K562 (cell line): ENCODE data around the gene PTH2. TPM values are rescaled to one million over a fixed set of nuclear protein-coding genes. Genes with fewer than 3 reads are reported as not detected.

Experiments used
- FOXK2 ChIP-seq, 2 experiments: fragments of 450-650 bp; IDR thresholded peaks in 1 of 2; conservative IDR thresholded peaks in 1 of 2; 2 replicates each; pipeline ENCODE4 v1.6.1; 2016; ENCODE audit warnings: low read depth in 2 of 2, mild to moderate bottlenecking in 1 of 2
- HMBOX1 ChIP-seq: sonication (generic); IDR thresholded peaks from 2 replicates; pipeline ENCODE4 v1.6.1; 2016
- LARP7 ChIP-seq: fragments of 450-650 bp; IDR thresholded peaks from 2 replicates; pipeline ENCODE4 v1.6.1; 2016
- MAFF ChIP-seq: IDR thresholded peaks from 2 replicates; pipeline ENCODE4 v1.6.1; 2012; ENCODE audit warnings: low read length, improper control_type of control experiment
- POLR3G ChIP-seq: IDR thresholded peaks from 2 replicates; pipeline ENCODE4 v1.6.1; 2011; ENCODE audit not compliant: insufficient read length, insufficient replicate concordance; ENCODE audit errors: extremely low read depth
- SAP30 ChIP-seq: fragments of 200-600 bp; sonication (generic); IDR thresholded peaks from 2 replicates; pipeline ENCODE4 v1.6.1; 2012; ENCODE audit warnings: borderline replicate concordance, low read depth, mild to moderate bottlenecking, moderate library complexity, low read length, control low read depth, inconsistent platforms; ENCODE audit not compliant: insufficient read depth, poor library complexity, severe bottlenecking
- SMARCC2 ChIP-seq: fragments of 450-650 bp; IDR thresholded peaks from 2 replicates; pipeline ENCODE4 v1.6.1; 2017; ENCODE audit warnings: antibody characterized with exemption, moderate library complexity, mild to moderate bottlenecking, low read depth
- SNIP1 ChIP-seq: fragments of 450-650 bp; IDR thresholded peaks from 2 replicates; pipeline ENCODE4 v1.7.1; 2017; ENCODE audit warnings: low read depth, mild to moderate bottlenecking
- TRIM24 ChIP-seq, 2 experiments: fragments of 450-650 bp; IDR thresholded peaks; 2 replicates each; pipeline ENCODE4 v1.6.1; 2016
- TSHZ1 ChIP-seq: fragments of 250-450 bp; sonication (Bioruptor Pico); IDR thresholded peaks from 2 replicates; pipeline ENCODE4 v1.4.0; 2020; ENCODE audit warnings: mild to moderate bottlenecking, moderate library complexity
- ZBTB17 ChIP-seq: fragments of 450-650 bp; formaldehyde crosslinking; IDR thresholded peaks from 2 replicates; pipeline ENCODE4 v1.4.0; 2020; ENCODE audit warnings: mild to moderate bottlenecking
- ZNF512 ChIP-seq: IDR thresholded peaks from 2 replicates; pipeline ENCODE4 v1.6.1; 2016; ENCODE audit warnings: missing genetic modification characterization, missing compliant biosample characterization
- polyA plus RNA-seq, 8 experiments: library from polyadenylated mRNA; depleted of rRNA in 4 of 8; stranded (reverse) in 5 of 8; unstranded in 3 of 8; fragments of >200 nt; fragmentation: Nextera tagmentation in 2 of 8; fragmentation: Illumina TruSeq in 1 of 8; extraction: Ambion mirVana in 2 of 8; extraction: Trizol in 1 of 8; gene quantifications; 2 replicates each; pipeline versions ENCODE4 v1.2.1 to v1.2.3, GENCODE V29; 2011 to 2014; ENCODE audit warnings: inconsistent platforms in 1 of 8, missing spikeins in 1 of 8
- total RNA-seq, 7 experiments: library from RNA; depleted of rRNA in 6 of 7; stranded (reverse); fragments of >200 nt in 6 of 7; fragmentation: Illumina TruSeq in 2 of 7; extraction: Trizol in 2 of 7; gene quantifications; 2 replicates each; pipeline versions ENCODE4 v1.2.1 to v1.2.3, GENCODE V29; 2011 to 2021; ENCODE audit warnings: low replicate concordance in 1 of 7
- TF ChIP-seq, protein P1 (sequence below): IDR thresholded peaks from 2 replicates; pipeline ENCODE4 v1.6.1; 2011; ENCODE audit not compliant: insufficient read length; ENCODE audit errors: extremely low read depth
- TF ChIP-seq, protein P2 (sequence below): fragments of 450-650 bp; IDR thresholded peaks from 2 replicates; pipeline ENCODE4 v1.7.1; 2018; ENCODE audit warnings: mild to moderate bottlenecking, low read depth; ENCODE audit not compliant: partially characterized antibody
- TF ChIP-seq, protein P3 (sequence below): fragments of 250-450 bp; sonication (Bioruptor Pico); IDR thresholded peaks from 2 replicates; pipeline ENCODE4 v1.9.0; 2021; ENCODE audit warnings: mild to moderate bottlenecking, inconsistent platforms

Gene PTH2
- total and polyA plus RNA-seq, 9 of the 15 experiments (the other 6 are each of a cell fraction or from before 2014, with no cell fraction given) = 1.3 TPM; not detected in 8

GRCh38 chr19:49443366-49444099, 20.3 kb upstream of the PTH2 start (continued):
- TF ChIP-seq SAP30 (peak; percentile 30), LARP7 (no peak), TRIM24 (IDR thresholded peaks at IDR 0.05) (no peak), ZNF512 (tag) (peak; percentile 89), SNIP1 (no peak), HMBOX1 (no peak), FOXK2 (conservative IDR thresholded peaks at IDR 0.05 in 1 of 2, IDR thresholded peaks at IDR 0.05 in 1 of 2; ENCODE audit: low read depth in 2 of 2) (no peak), ZBTB17 (CRISPR knock-in tag) (no peak; the same call in 1 of the 2 replicates), SMARCC2 (no peak), POLR3G (no peak), MAFF (no peak), TSHZ1 (CRISPR knock-in tag) (no peak)
- TF ChIP-seq, protein P1, sequence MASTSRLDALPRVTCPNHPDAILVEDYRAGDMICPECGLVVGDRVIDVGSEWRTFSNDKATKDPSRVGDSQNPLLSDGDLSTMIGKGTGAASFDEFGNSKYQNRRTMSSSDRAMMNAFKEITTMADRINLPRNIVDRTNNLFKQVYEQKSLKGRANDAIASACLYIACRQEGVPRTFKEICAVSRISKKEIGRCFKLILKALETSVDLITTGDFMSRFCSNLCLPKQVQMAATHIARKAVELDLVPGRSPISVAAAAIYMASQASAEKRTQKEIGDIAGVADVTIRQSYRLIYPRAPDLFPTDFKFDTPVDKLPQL = no peak
- TF ChIP-seq, protein P2, sequence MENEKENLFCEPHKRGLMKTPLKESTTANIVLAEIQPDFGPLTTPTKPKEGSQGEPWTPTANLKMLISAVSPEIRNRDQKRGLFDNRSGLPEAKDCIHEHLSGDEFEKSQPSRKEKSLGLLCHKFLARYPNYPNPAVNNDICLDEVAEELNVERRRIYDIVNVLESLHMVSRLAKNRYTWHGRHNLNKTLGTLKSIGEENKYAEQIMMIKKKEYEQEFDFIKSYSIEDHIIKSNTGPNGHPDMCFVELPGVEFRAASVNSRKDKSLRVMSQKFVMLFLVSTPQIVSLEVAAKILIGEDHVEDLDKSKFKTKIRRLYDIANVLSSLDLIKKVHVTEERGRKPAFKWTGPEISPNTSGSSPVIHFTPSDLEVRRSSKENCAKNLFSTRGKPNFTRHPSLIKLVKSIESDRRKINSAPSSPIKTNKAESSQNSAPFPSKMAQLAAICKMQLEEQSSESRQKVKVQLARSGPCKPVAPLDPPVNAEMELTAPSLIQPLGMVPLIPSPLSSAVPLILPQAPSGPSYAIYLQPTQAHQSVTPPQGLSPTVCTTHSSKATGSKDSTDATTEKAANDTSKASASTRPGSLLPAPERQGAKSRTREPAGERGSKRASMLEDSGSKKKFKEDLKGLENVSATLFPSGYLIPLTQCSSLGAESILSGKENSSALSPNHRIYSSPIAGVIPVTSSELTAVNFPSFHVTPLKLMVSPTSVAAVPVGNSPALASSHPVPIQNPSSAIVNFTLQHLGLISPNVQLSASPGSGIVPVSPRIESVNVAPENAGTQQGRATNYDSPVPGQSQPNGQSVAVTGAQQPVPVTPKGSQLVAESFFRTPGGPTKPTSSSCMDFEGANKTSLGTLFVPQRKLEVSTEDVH = peak; percentile 55
- TF ChIP-seq, protein P3, sequence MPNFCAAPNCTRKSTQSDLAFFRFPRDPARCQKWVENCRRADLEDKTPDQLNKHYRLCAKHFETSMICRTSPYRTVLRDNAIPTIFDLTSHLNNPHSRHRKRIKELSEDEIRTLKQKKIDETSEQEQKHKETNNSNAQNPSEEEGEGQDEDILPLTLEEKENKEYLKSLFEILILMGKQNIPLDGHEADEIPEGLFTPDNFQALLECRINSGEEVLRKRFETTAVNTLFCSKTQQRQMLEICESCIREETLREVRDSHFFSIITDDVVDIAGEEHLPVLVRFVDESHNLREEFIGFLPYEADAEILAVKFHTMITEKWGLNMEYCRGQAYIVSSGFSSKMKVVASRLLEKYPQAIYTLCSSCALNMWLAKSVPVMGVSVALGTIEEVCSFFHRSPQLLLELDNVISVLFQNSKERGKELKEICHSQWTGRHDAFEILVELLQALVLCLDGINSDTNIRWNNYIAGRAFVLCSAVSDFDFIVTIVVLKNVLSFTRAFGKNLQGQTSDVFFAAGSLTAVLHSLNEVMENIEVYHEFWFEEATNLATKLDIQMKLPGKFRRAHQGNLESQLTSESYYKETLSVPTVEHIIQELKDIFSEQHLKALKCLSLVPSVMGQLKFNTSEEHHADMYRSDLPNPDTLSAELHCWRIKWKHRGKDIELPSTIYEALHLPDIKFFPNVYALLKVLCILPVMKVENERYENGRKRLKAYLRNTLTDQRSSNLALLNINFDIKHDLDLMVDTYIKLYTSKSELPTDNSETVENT (CRISPR knock-in tag) = peak; percentile 32; the same call in 1 of the 2 replicates
